LNCAP (cell line): Measurements from ENCODE around the gene PNPLA2.

Experiments
- TF ChIP-seq, protein P1 (sequence below): fragments of 450-650 bp; IDR thresholded peaks from 2 replicates; pipeline ENCODE4 v1.5.1; 2017; ENCODE audit warnings: mild to moderate bottlenecking

Gene PNPLA2

DNA sequence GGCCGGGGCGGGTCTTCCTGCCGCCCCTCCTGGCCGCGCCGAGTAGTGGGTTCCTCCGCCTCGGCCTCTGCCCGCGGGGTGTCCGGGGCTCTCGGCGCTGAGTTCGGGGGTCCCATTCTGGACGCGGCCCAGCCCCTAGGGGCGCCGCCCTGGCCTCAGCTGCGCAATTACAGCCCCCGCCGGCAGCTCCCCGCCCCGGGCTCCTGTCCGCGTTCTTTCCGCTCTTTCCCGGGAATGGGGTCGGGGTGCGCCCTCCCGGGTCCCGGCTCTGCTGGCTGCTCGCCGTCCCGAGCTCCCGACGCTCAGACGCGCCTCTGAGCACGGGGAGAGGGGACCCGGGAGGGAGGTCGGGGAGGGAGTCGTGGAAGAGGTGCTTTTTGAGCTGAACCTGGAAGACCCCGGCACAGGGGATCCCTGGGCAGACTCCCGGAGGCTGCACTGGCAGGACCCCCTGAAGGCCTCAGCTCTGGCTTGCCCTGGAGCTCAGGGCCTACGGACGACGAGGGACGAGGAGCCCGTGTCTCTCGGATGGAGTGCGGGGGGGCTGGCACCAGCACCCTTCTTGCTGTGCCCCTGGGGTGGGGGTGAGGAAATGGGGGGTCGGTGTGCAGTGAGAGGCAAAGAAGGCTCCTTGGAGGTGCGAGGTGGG lies 24.5 kb downstream of the PNPLA2 start:
- TF ChIP-seq, protein P1, sequence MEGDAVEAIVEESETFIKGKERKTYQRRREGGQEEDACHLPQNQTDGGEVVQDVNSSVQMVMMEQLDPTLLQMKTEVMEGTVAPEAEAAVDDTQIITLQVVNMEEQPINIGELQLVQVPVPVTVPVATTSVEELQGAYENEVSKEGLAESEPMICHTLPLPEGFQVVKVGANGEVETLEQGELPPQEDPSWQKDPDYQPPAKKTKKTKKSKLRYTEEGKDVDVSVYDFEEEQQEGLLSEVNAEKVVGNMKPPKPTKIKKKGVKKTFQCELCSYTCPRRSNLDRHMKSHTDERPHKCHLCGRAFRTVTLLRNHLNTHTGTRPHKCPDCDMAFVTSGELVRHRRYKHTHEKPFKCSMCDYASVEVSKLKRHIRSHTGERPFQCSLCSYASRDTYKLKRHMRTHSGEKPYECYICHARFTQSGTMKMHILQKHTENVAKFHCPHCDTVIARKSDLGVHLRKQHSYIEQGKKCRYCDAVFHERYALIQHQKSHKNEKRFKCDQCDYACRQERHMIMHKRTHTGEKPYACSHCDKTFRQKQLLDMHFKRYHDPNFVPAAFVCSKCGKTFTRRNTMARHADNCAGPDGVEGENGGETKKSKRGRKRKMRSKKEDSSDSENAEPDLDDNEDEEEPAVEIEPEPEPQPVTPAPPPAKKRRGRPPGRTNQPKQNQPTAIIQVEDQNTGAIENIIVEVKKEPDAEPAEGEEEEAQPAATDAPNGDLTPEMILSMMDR = no peak

DNA sequence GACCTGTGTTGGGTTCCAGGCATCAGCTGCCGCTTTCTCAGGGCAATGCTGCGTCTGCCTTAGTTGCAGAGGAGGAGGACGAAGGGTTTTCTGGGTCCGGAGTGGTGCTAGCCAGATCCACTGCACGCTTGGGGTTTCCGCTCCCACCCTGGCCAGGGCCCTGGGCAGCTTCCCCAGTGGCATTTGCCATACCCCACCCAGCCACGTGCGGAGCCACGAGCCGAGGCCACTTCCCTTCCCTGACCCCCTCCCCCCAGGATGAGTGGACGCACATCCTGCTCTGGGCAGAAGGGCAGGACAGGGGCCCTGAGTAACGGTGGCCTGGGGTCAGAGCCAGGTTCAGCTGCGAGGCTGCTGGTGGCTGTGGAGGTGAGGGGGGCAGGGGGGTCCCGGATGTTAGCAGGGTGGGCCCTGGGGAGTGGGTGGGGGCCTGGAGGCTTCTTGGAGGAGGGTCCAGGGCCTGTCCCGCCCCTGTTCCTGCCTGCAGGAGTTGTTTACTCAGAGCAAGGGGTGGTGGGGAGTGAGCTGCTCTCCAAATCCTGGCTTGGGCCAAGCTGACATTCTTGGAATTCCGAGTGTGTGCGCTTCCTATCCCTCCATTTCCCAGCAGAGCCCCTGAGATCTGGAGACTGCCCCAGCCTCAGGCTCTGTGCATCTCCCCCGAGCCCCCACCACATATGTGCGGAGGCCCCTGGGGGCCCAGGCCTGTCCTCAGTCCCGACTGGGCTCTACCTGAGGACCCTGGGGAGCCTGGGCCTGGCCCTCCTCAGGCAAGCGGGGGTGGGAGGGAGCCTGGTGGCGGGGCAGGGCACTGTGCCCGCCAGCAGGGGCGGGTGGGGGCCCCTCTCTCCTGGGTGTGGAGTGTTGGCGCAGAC lies 25.3 kb downstream of the PNPLA2 start:
- TF ChIP-seq, protein P1 = no peak

DNA sequence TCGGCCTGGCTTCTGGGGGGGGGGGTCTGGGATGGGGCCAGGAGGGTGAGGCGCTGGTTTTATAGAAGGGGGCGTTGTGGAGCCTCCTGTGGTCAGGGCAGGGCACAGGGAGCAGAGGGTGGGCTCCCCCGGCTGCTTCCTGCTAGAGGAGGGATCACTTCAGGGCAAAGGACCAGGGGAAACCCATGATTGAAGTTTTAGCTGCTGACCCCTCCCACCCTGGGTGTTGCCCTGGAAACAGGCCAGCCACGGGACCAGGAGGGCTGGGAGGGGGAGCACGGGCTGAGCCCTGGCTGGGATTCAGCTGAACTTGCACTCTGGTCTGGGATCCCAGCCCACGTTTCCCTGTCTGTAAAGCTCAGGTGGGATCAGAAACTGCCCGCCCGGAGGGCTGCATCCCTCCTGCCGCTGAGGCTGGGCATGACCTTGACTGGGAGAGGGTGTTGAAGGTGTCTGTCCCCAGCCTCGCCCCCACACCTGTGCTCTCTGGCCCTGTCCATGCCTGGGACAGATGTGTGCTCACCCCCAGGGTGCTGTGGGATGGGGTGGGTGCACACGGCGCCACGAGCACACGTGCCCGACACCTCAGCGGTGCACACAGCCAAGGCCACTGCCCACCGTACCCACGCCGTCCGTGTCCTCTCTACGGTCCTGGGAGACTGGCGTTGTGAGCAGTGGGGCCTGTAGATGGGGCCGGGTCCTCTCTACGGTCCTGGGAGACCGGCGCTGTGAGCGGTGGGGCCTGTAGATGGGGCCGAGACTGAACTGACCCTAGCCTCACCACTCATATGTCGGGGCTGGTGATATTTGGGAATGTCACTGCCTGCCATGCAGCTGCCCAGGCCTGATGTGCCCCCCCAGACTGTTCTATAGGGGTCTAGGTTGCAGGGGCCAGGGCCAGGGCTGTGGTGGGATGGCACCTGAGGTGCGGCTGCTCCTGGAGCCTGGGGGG lies 26.3 kb downstream of the PNPLA2 start:
- TF ChIP-seq, protein P1 = no peak

DNA sequence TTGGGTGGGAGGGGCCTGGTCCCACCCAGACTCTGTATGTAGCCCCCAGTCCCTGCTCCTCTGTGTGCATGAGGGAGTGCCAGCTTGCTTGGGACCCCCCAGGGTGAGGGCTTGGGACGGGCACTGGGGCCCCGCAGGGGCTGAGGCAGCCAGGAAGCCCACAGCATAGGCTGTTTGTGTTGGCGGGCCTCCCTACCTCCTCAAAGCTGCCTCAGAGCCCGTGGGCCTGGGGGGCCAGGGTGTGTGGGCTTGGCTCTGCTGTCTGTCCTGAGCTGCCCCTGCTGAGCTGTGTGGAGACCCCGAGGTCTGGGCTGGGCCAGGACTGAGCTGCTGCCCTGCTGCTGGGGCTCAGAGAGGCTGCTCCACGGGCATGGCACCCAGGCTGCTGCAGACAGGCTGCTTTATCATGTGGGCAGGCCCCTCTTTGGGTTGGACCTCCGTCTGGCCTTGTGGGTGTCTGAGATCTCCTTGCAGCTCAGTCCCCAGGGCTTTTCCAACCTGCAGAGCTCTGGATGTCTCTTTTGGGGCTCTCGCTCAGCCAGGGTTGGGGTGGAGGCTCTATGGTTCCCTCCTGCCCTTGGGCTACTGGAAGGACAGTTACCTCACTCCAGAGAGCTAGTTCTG lies 27.3 kb downstream of the PNPLA2 start:
- TF ChIP-seq, protein P1 = no peak

DNA sequence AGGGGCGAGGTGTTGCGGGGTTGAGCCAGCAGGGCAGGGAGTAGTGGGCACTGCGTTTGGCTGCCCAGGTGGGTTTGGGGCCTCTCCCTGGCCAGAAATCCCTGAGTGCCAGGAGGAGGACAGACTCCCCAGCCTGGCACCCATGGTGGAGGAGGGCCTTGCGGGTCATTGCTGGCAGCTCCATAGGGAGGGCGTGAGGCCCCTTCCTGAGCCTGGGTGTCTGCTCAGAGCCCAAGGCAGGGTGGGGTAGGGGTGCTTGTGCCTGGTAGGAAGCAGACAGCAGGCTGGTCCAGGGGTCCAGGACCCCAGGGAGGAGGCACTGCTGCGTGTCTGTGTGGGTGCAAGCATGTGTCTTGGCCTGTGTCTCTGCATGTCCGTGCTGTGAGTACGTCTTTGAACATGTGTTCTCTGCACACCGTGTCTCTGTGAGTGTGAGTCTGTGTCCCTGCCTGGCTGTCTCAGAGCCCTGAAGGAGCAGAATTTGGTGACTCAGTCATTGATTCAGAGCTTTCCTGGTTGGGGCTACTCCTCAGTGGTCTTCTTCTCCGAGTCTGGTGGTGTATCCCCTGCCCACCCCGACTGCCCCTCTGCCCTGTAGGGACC lies 27.9 kb downstream of the PNPLA2 start:
- TF ChIP-seq, protein P1 = no peak

DNA sequence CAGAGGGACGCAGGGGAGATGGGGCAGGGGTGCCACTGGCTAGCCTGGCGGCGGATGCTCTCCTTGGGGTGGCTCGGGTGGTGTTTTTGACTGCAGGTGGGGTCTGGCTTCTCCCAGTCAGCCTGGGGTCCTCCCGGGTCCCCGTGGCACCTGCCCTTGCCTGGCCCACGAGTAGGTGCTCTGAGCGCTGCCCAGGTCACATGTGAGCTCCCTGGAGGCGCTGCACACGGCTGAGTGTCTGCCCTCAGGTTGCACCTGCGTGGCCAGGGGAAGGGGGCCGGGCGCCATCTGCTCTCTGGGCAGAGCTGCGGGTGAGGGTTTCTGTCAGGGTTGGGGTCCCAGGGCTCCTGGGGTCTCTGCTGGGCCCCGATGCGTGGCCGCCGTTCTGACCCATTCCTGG lies 29.2 kb downstream of the PNPLA2 start:
- TF ChIP-seq, protein P1 = no peak
